K562 (cell line): ENCODE measurements around the gene CLIC1. TPM values are rescaled to one million over a fixed set of nuclear protein-coding genes. Genes with fewer than 3 reads are reported as not detected.

Experiments used
- CHD1 ChIP-seq: fragments of 200-600 bp; sonication (generic); IDR thresholded peaks from one replicate; pipeline ENCODE4 v1.6.1; 2012; ENCODE audit warnings: mild to moderate bottlenecking, moderate library complexity, low read length, inconsistent platforms
- CREBBP ChIP-seq: IDR thresholded peaks from one replicate; pipeline ENCODE4 v1.6.1; 2012; ENCODE audit warnings: low read depth, mild to moderate bottlenecking, control low read depth, inconsistent platforms, low read length
- KAT2B ChIP-seq: IDR thresholded peaks from one replicate; pipeline ENCODE4 v1.6.1; 2012; ENCODE audit warnings: low read depth, mild to moderate bottlenecking, control low read depth, inconsistent platforms, low read length, moderate library complexity
- LARP7 ChIP-seq: fragments of 450-650 bp; IDR thresholded peaks from 2 replicates; pipeline ENCODE4 v1.6.1; 2016
- LCOR ChIP-seq: sonication (generic); formaldehyde crosslinking; IDR thresholded peaks from 2 replicates; pipeline ENCODE4 v1.8.0; 2022; ENCODE audit warnings: mild to moderate bottlenecking, missing genetic modification reagents
- NFXL1 ChIP-seq: fragments of 450-650 bp; formaldehyde crosslinking; IDR thresholded peaks from 2 replicates; pipeline ENCODE4 v1.4.0; 2021; ENCODE audit warnings: mild to moderate bottlenecking
- STAT5A ChIP-seq: IDR thresholded peaks from 2 replicates; pipeline ENCODE4 v1.6.1; 2012; ENCODE audit warnings: low read length, inconsistent platforms, borderline replicate concordance
- TSC22D4 ChIP-seq: fragments of 450-650 bp; IDR thresholded peaks from 2 replicates; pipeline ENCODE4 v1.6.1; 2016; ENCODE audit warnings: missing genetic modification characterization, missing biosample characterization, control low read depth
- ZNF175 ChIP-seq: fragments of 200-800 bp; sonication (Bioruptor generic); IDR thresholded peaks from 2 replicates; pipeline ENCODE4 v1.6.1; 2016; ENCODE audit warnings: low read depth, mild to moderate bottlenecking, missing genetic modification characterization, missing compliant biosample characterization
- polyA plus RNA-seq, 8 experiments: library from polyadenylated mRNA; depleted of rRNA in 4 of 8; stranded (reverse) in 5 of 8; unstranded in 3 of 8; fragments of >200 nt; fragmentation: Nextera tagmentation in 2 of 8; fragmentation: Illumina TruSeq in 1 of 8; extraction: Ambion mirVana in 2 of 8; extraction: Trizol in 1 of 8; gene quantifications; 2 replicates each; pipeline versions ENCODE4 v1.2.1 to v1.2.3, GENCODE V29; 2011 to 2014; ENCODE audit warnings: inconsistent platforms in 1 of 8, missing spikeins in 1 of 8
- total RNA-seq, 7 experiments: library from RNA; depleted of rRNA in 6 of 7; stranded (reverse); fragments of >200 nt in 6 of 7; fragmentation: Illumina TruSeq in 2 of 7; extraction: Trizol in 2 of 7; gene quantifications; 2 replicates each; pipeline versions ENCODE4 v1.2.1 to v1.2.3, GENCODE V29; 2011 to 2021; ENCODE audit warnings: low replicate concordance in 1 of 7
- TF ChIP-seq, protein P1 (sequence below): IDR thresholded peaks from 2 replicates; pipeline ENCODE4 v1.6.1; 2011; ENCODE audit warnings: borderline replicate concordance, low read depth, mild to moderate bottlenecking, moderate library complexity, low read length; ENCODE audit not compliant: insufficient read depth, poor library complexity, severe bottlenecking
- TF ChIP-seq, protein P2 (sequence below): sonication (generic); formaldehyde crosslinking; IDR thresholded peaks from 2 replicates; pipeline ENCODE4 v1.8.1; 2023; ENCODE audit warnings: mild to moderate bottlenecking, missing genetic modification reagents
- TF ChIP-seq, protein P3 (sequence below), 2 experiments: fragments of 450-650 bp in 1 of 2; sonication (generic) in 1 of 2; formaldehyde crosslinking in 1 of 2; IDR thresholded peaks; 2 replicates each; pipeline versions ENCODE4 v1.7.1 to v1.9.0; 2016 to 2022; ENCODE audit warnings: inconsistent platforms in 1 of 2, mild to moderate bottlenecking in 1 of 2, missing genetic modification reagents in 1 of 2

CLIC1 gene
- total and polyA plus RNA-seq, 9 of the 15 experiments (the other 6 are each of a cell fraction or from before 2014, with no cell fraction given), result 1,267 to 2,419 (median 1,808) TPM

DNA sequence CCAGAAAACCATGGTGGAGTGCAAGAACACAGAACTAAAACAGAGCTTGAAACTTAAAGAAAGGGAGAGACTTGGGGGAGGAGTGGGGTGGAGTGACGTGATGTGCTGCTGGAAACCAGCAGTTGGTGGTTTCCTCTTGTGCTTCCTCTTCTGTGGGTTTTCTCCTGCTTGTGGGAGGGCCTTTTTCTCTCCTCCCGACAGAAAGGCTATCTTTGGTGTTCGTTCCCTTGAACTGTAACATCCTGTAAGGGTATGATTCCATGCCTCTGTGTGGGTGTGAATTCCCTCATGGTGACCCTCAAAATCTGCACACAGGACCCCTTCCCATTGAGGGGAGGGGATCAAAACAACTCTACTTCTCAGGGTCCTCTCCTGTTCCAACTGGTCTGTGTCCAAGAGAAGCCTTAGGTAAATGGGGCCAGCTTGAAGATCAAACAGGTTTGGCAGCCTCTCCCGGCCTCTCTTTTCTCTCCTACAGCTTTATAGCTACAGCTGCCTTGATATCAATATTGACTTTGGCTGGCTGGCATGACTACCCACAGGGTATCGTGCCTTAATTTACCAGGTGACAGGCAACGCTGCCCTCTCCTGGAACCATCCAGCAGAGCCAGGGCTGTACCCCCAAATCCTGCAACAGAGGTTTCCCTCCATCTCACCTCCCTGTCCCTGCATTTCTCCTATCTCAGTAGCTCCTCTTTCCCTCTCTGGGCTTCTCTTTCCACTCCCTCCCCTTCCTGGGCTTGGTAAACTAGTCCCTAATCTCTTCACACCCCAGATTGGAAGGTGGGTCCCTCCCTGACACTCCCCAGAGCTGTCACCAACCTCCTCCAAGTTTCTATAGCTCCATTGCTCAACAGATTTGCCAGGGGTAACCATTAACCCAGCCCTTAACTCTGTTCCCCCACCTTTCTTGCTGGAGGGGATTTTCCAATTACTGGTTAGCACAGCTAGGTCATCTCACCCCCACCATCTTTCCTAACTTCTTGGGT lies 2.0 kb upstream of the CLIC1 start (continued):
- TF ChIP-seq, protein P1, sequence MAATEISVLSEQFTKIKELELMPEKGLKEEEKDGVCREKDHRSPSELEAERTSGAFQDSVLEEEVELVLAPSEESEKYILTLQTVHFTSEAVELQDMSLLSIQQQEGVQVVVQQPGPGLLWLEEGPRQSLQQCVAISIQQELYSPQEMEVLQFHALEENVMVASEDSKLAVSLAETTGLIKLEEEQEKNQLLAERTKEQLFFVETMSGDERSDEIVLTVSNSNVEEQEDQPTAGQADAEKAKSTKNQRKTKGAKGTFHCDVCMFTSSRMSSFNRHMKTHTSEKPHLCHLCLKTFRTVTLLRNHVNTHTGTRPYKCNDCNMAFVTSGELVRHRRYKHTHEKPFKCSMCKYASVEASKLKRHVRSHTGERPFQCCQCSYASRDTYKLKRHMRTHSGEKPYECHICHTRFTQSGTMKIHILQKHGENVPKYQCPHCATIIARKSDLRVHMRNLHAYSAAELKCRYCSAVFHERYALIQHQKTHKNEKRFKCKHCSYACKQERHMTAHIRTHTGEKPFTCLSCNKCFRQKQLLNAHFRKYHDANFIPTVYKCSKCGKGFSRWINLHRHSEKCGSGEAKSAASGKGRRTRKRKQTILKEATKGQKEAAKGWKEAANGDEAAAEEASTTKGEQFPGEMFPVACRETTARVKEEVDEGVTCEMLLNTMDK, result no peak
- TF ChIP-seq, protein P2, sequence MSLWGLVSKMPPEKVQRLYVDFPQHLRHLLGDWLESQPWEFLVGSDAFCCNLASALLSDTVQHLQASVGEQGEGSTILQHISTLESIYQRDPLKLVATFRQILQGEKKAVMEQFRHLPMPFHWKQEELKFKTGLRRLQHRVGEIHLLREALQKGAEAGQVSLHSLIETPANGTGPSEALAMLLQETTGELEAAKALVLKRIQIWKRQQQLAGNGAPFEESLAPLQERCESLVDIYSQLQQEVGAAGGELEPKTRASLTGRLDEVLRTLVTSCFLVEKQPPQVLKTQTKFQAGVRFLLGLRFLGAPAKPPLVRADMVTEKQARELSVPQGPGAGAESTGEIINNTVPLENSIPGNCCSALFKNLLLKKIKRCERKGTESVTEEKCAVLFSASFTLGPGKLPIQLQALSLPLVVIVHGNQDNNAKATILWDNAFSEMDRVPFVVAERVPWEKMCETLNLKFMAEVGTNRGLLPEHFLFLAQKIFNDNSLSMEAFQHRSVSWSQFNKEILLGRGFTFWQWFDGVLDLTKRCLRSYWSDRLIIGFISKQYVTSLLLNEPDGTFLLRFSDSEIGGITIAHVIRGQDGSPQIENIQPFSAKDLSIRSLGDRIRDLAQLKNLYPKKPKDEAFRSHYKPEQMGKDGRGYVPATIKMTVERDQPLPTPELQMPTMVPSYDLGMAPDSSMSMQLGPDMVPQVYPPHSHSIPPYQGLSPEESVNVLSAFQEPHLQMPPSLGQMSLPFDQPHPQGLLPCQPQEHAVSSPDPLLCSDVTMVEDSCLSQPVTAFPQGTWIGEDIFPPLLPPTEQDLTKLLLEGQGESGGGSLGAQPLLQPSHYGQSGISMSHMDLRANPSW (CRISPR knock-in tag), result 0 out of 2 replicates have a peak, but pooled peaks have one; percentile 73
- TF ChIP-seq, protein P3, sequence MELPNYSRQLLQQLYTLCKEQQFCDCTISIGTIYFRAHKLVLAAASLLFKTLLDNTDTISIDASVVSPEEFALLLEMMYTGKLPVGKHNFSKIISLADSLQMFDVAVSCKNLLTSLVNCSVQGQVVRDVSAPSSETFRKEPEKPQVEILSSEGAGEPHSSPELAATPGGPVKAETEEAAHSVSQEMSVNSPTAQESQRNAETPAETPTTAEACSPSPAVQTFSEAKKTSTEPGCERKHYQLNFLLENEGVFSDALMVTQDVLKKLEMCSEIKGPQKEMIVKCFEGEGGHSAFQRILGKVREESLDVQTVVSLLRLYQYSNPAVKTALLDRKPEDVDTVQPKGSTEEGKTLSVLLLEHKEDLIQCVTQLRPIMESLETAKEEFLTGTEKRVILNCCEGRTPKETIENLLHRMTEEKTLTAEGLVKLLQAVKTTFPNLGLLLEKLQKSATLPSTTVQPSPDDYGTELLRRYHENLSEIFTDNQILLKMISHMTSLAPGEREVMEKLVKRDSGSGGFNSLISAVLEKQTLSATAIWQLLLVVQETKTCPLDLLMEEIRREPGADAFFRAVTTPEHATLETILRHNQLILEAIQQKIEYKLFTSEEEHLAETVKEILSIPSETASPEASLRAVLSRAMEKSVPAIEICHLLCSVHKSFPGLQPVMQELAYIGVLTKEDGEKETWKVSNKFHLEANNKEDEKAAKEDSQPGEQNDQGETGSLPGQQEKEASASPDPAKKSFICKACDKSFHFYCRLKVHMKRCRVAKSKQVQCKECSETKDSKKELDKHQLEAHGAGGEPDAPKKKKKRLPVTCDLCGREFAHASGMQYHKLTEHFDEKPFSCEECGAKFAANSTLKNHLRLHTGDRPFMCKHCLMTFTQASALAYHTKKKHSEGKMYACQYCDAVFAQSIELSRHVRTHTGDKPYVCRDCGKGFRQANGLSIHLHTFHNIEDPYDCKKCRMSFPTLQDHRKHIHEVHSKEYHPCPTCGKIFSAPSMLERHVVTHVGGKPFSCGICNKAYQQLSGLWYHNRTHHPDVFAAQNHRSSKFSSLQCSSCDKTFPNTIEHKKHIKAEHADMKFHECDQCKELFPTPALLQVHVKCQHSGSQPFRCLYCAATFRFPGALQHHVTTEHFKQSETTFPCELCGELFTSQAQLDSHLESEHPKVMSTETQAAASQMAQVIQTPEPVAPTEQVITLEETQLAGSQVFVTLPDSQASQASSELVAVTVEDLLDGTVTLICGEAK (IDR thresholded peaks at IDR 0.05), result no peak
- TF ChIP-seq, protein P3 (CRISPR knock-in tag; IDR thresholded peaks at IDR 0.05), result no peak
- TF ChIP-seq STAT5A, result peak; percentile 29; the same call in 1 of the 2 replicates
- no peak for TF ChIP-seq ZNF175
- no peak for TF ChIP-seq NFXL1
- no peak for TF ChIP-seq LCOR
- TF ChIP-seq CREBBP, result no peak
- TF ChIP-seq LARP7, result no peak
- no peak for TF ChIP-seq CHD1
- no peak for TF ChIP-seq KAT2B
- TF ChIP-seq TSC22D4 (tag), result no peak
